MCF 10A (cell line): Measurements from ENCODE around the gene TNRC6B. TPM values are rescaled to one million over a fixed set of nuclear protein-coding genes. Genes with fewer than 3 reads are reported as not detected.

Experiments used
- BruUV-seq: library from RNA; stranded (reverse); fragments of 400-500 nt; replicated peaks from 2 replicates; lab custom pipeline; 2021; lab: Mats Ljungman, UMichigan
- CTCF ChIA-PET: fragments of 300-600 bp; sonication (Branson Sonifier 250); formaldehyde crosslinking; extraction: SDS; loops from one replicate; lab custom pipeline; 2021; ENCODE audit warnings: antibody characterized with exemption, inconsistent platforms; lab: Yijun Ruan, JAX
- POLR2A ChIA-PET: fragments of 300-600, 350-650 bp; sonication (Branson Sonifier 250); formaldehyde crosslinking; extraction: SDS; loops from one replicate; lab custom pipeline; 2020; ENCODE audit warnings: antibody characterized with exemption, inconsistent platforms; lab: Yijun Ruan, JAX
- DNase-seq: peaks from one replicate; pipeline ENCODE4 v3.0.0-alpha.2; 2018; ENCODE audit not compliant: unreplicated experiment
- H3K27ac Mint-ChIP-seq: one replicate; pipeline ENCODE4 v1.8.0; 2022; ENCODE audit warnings: mild to moderate bottlenecking, low read depth, mixed read lengths; ENCODE audit not compliant: unreplicated experiment
- H3K27me3 Mint-ChIP-seq: one replicate; pipeline ENCODE4 v1.8.0; 2022; ENCODE audit warnings: mixed read lengths; ENCODE audit not compliant: insufficient read depth, unreplicated experiment
- H3K36me3 Mint-ChIP-seq: one replicate; pipeline ENCODE4 v1.8.0; 2022; ENCODE audit warnings: mild to moderate bottlenecking, moderate library complexity, mixed read lengths; ENCODE audit not compliant: insufficient read depth, unreplicated experiment
- H3K4me1 Mint-ChIP-seq: one replicate; pipeline ENCODE4 v1.8.0; 2022; ENCODE audit warnings: mixed read lengths; ENCODE audit not compliant: insufficient read depth, unreplicated experiment
- H3K4me3 Mint-ChIP-seq: one replicate; pipeline ENCODE4 v1.8.0; 2022; ENCODE audit warnings: mild to moderate bottlenecking, moderate library complexity, mixed read lengths; ENCODE audit not compliant: unreplicated experiment
- H3K9me3 Mint-ChIP-seq: one replicate; pipeline ENCODE4 v1.8.0; 2022; ENCODE audit warnings: mixed read lengths; ENCODE audit not compliant: unreplicated experiment
- intact Hi-C: fragments of 100-400 bp; cut with micrococcal nuclease; formaldehyde crosslinking; loops from 2 replicates; pipeline ENCODE4 v1.14.1; 2022
- total RNA-seq: library from RNA; stranded (reverse); gene quantifications from 2 replicates; pipeline ENCODE4 v1.2.3, GENCODE V29; 2022
- TF ChIP-seq, protein P1 (sequence below): fragments of 200-600 bp; IDR thresholded peaks from one replicate; pipeline ENCODE4 v1.8.0; 2022; ENCODE audit warnings: antibody characterized with exemption, mild to moderate bottlenecking; ENCODE audit not compliant: unreplicated experiment

The TNRC6B gene
- total RNA-seq, 1 experiment from 2014 or later: 27.1 TPM

DNA sequence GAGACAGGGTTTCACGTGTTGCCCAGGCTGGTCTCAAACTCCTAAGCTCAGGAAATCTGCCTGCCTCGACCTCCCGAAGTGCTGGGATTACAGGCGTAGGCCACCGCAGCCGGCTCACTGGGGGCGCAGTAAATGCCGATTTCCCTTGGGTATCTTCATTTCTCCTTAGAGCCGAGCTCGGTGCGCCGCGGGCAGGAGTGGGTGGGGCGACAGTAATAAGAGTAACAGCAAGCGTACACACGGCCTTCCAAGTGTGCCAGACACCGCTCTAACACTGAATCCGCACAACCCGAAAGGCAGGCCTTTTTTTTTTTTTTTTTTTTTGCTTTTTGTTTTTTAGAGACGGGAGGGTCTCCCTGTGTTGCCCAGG, 168.1 kb downstream of the TNRC6B start:
- Mint-ChIP-seq H3K4me3 (peak overlapping the region; percentile 93), H3K27me3 (no peaks in the 10 kb centered on the region), H3K4me1 (peaks cover 23% of the 10 kb centered on the region), H3K27ac (peak overlapping the region; percentile 87), H3K36me3 (peaks cover 28% of the 10 kb centered on the region), H3K9me3 (no peaks in the 10 kb centered on the region)
- POLR2A ChIA-PET: interaction anchor here (0.6 to 5.2 kb wide), 23 partner anchors 16 to 844 kb away, joined by 3 to 174 read pairs (median 6); partner anchors contain the start of genes ATF4, MIEF1, RPS19BP1 and SGSM3
- peak; percentile 51 for DNase-seq
- BruUV-seq: TSS peak; percentile 92
- TF ChIP-seq, protein P1, sequence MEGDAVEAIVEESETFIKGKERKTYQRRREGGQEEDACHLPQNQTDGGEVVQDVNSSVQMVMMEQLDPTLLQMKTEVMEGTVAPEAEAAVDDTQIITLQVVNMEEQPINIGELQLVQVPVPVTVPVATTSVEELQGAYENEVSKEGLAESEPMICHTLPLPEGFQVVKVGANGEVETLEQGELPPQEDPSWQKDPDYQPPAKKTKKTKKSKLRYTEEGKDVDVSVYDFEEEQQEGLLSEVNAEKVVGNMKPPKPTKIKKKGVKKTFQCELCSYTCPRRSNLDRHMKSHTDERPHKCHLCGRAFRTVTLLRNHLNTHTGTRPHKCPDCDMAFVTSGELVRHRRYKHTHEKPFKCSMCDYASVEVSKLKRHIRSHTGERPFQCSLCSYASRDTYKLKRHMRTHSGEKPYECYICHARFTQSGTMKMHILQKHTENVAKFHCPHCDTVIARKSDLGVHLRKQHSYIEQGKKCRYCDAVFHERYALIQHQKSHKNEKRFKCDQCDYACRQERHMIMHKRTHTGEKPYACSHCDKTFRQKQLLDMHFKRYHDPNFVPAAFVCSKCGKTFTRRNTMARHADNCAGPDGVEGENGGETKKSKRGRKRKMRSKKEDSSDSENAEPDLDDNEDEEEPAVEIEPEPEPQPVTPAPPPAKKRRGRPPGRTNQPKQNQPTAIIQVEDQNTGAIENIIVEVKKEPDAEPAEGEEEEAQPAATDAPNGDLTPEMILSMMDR: no peak
- CTCF ChIA-PET: interaction anchor here (0.6 to 3.3 kb wide), 5 partner anchors 19 to 933 kb away, joined by 3 to 20 read pairs (median 4); no protein-coding TSS in a partner anchor
- intact Hi-C loops: loop anchor here (2.0 to 10.0 kb wide), 3 partner anchors 167 to 811 kb away; no protein-coding TSS in a partner anchor

DNA sequence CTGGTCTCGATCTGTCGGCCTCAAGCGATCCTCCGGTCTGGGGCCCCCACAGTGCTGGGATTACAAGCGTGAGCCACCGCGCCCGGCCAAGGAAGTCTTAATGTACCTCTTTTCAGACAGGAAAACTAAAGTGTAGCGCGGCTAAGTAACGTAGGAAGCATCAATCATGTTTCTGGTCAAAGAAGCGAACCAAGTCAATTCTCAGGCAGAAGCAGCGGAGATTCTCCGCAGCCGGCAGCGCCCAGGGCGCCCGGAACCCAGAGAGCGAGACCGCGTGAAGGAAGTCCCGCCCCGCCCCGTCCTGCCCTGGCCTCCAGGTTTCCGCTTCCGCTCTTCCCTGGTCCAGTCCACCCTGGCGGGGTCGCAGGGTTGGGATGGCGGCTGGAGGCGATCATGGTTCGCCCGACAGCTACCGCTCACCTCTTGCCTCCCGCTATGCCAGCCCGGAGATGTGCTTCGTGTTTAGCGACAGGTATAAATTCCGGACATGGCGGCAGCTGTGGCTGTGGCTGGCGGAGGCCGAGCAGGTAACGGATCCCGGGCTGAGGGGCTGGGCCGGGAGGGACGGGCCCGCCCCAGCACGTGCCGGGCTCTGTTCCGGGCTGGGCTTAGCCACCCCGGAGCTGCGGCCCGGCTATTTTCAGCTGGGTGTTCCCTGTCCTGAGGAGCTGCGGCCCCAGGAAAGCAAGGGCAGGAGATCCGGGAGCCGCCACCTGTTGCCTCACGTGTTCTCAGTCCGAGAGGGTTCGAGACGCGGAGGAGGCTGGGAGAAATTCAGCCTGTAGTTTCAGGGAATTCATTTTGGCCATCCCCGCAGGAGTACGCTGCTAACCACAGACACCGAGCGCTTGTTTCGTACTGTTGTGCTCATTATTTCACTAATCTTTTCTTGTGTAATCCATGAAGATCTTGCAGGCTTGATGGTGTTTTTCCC, 168.7 kb downstream of the TNRC6B start, which contains the start of gene ADSL:
Gene ADSL (plus strand): TSS at position 316 of the 934 bp plus-strand sequence. CDS start 59 bp downstream, at position 375.
- H3K27me3 Mint-ChIP-seq: no peaks in the 10 kb centered on the region
- CTCF ChIA-PET: interaction anchor here (0.6 to 3.3 kb wide), 11 partner anchors 37 to 933 kb away, joined by 3 to 20 read pairs (median 5); partner anchors contain the start of gene XPNPEP3
- H3K9me3 Mint-ChIP-seq: no peaks in the 10 kb centered on the region
- H3K4me1 Mint-ChIP-seq: peaks cover 23% of the 10 kb centered on the region
- peaks cover 34% of the 10 kb centered on the region for H3K36me3 Mint-ChIP-seq
- peak within 1 kb of the TSS; percentile 93 for H3K4me3 Mint-ChIP-seq
- peak; percentile 86 for DNase-seq
- intact Hi-C loops: loop anchor here (2.0 to 10.0 kb wide), 3 partner anchors 168 to 812 kb away; no protein-coding TSS in a partner anchor
- no TSS peak for BruUV-seq
- POLR2A ChIA-PET: interaction anchor here (0.7 to 5.2 kb wide), 35 partner anchors 8 to 1030 kb away, joined by 3 to 174 read pairs (median 4); partner anchors contain the start of genes ATF4, MIEF1, RPS19BP1 and SGSM3
- TF ChIP-seq, protein P1: no peak
- peak within 1 kb of the TSS; percentile 87 for H3K27ac Mint-ChIP-seq

DNA sequence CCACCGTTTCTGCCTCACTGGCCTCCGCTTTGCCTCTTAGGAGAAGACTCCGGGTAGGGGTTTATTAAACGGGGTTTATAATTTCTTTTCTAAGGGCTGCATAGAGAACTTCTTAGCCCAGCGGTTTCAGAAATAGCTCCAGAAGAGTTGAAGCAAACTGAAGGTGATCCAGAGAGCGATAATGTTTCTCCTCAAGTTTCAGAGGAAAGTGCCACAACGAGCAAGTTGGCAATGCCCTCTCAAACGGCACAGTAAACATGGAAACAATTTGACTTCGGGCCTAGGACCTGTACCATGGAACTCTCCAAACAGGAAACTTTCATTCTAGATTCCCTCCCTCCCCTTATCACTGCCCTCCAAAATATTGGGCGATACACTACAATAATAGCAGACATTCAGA, 169.6 kb downstream of the TNRC6B start:
- TSS peak; percentile 53 for BruUV-seq
- intact Hi-C loops: loop anchor here (2.0 to 10.0 kb wide), 3 partner anchors 168 to 812 kb away; no protein-coding TSS in a partner anchor
- Mint-ChIP-seq H3K36me3 (peaks cover 40% of the 10 kb centered on the region), H3K9me3 (no peaks in the 10 kb centered on the region), H3K27ac (peak overlapping the region; percentile 87), H3K4me1 (peaks cover 23% of the 10 kb centered on the region), H3K4me3 (peak overlapping the region; percentile 93), H3K27me3 (no peaks in the 10 kb centered on the region)
- no peak for DNase-seq
- CTCF ChIA-PET: interaction anchor here (0.5 to 3.3 kb wide), 22 partner anchors 10 to 818 kb away, joined by 3 to 20 read pairs (median 6); no protein-coding TSS in a partner anchor
- TF ChIP-seq, protein P1: no peak
- POLR2A ChIA-PET: interaction anchor here (0.5 to 5.2 kb wide), 28 partner anchors 9 to 1667 kb away, joined by 3 to 174 read pairs (median 4); partner anchors contain the start of genes ATF4, MIEF1, RPS19BP1 and SGSM3
